Measurements from ENCODE around the gene ABCA7. TPM values are rescaled to one million over a fixed set of nuclear protein-coding genes. Genes with fewer than 3 reads are reported as not detected.

The ABCA7 gene
- total RNA-seq, 1 experiment from 2014 or later, result 40.3 TPM

GRCh38 chr19:1017115-1017905, 22.6 kb upstream of the ABCA7 start (continued):
- TF ChIP-seq AR (CRISPR knock-in tag; IDR thresholded peaks at IDR 0.05) (no peak), ATF2 (CRISPR knock-in tag; IDR thresholded peaks at IDR 0.05; ENCODE audit: borderline replicate concordance, low read depth) (no peak)

GRCh38 chr19:1017906-1018305, 22.0 kb upstream of the ABCA7 start:
- H3K27ac Mint-ChIP-seq, result 0 out of 2 replicates have a peak overlapping the region, but pooled peaks have one; percentile 80
- no peaks in the 10 kb centered on the region; the same call in 1 of the 2 replicates for H3K36me3 Mint-ChIP-seq
- TF ChIP-seq IRF2 (CRISPR knock-in tag; IDR thresholded peaks at IDR 0.05; ENCODE audit: borderline replicate concordance, low read depth) (no peak), OVOL2 (CRISPR knock-in tag; IDR thresholded peaks at IDR 0.05; ENCODE audit: borderline replicate concordance) (no peak)
- no peak for ATAC-seq
- no peaks in the 10 kb centered on the region for H3K27me3 Mint-ChIP-seq (ENCODE audit: low read depth)
- ChIA-PET CTCF (no interaction called here), POLR2A (interaction anchor here (1.2 kb wide), 2 partner anchors 9 to 13 kb away, joined by 3 read pairs; partner anchors contain the start of gene CNN2)
- no peak for DNase-seq (ENCODE audit: low spot score)
- no peaks in the 10 kb centered on the region for H3K9me3 Mint-ChIP-seq
- H3K4me1 Mint-ChIP-seq, result peaks cover 28% of the 10 kb centered on the region
- no peak overlapping the region for H3K4me3 Mint-ChIP-seq

- Mint-ChIP-seq H3K27me3 (ENCODE audit: low read depth) (no peaks in the 10 kb centered on the region), H3K9me3 (no peaks in the 10 kb centered on the region), H3K36me3 (no peaks in the 10 kb centered on the region; the same call in 1 of the 2 replicates), H3K4me1 (peaks cover 28% of the 10 kb centered on the region), H3K27ac (no peak overlapping the region), H3K4me3 (peak overlapping the region; percentile 83)
- ChIA-PET POLR2A (no interaction called here), CTCF (interaction anchor here (2.1 kb wide), 1 partner anchor 21 kb away, joined by 4 read pairs; the partner anchor contains the start of gene ABCA7)
- ATAC-seq (no peak), DNase-seq (ENCODE audit: low spot score) (no peak)
- TF ChIP-seq AFF4 (CRISPR knock-in tag; IDR thresholded peaks at IDR 0.05; ENCODE audit: borderline replicate concordance) (no peak), NFE2L1 (CRISPR knock-in tag; IDR thresholded peaks at IDR 0.05) (no peak), SP1 (CRISPR knock-in tag; conservative IDR thresholded peaks at IDR 0.05) (no peak), FOXJ3 (CRISPR knock-in tag; IDR thresholded peaks at IDR 0.05; ENCODE audit: borderline replicate concordance) (no peak), TCF7 (CRISPR knock-in tag; IDR thresholded peaks at IDR 0.05; ENCODE audit: low read depth) (no peak), MLX (CRISPR knock-in tag; IDR thresholded peaks at IDR 0.05) (no peak), SMAD4 (CRISPR knock-in tag; IDR thresholded peaks at IDR 0.05) (no peak), SOX15 (CRISPR knock-in tag; IDR thresholded peaks at IDR 0.05) (no peak), FOXK1 (CRISPR knock-in tag; IDR thresholded peaks at IDR 0.05) (no peak), MAX (CRISPR knock-in tag; IDR thresholded peaks at IDR 0.05) (no peak), CDX4 (CRISPR knock-in tag; IDR thresholded peaks at IDR 0.05; ENCODE audit: borderline replicate concordance) (no peak), CBFB (CRISPR knock-in tag; IDR thresholded peaks at IDR 0.05; ENCODE audit: low read depth) (no peak), PREB (CRISPR knock-in tag; IDR thresholded peaks at IDR 0.05; ENCODE audit: borderline replicate concordance) (no peak), ERG (CRISPR knock-in tag; IDR thresholded peaks at IDR 0.05) (no peak), GRHL2 (CRISPR knock-in tag; IDR thresholded peaks at IDR 0.05; ENCODE audit: insufficient replicate concordance, severe bottlenecking) (no peak)
Observed at GRCh38 chr19:1018393-1018792, 21.5 kb upstream of the ABCA7 start.
